HFFc6 (cell line): ENCODE measurements around the gene SNF8. TPM values are rescaled to one million over a fixed set of nuclear protein-coding genes. Genes with fewer than 3 reads are reported as not detected.
A peak's percentile ranks its signal among the peaks of the same experiment; 100 is the strongest.

Experiments used
- DNase-seq: peaks from one replicate; pipeline ENCODE4 v3.0.0-alpha.2; 2018
- H3K27ac Mint-ChIP-seq: 2 replicates; pipeline ENCODE4 v1.8.0; 2020; ENCODE audit warnings: mild to moderate bottlenecking, mixed read lengths
- H3K27me3 Mint-ChIP-seq: 2 replicates; pipeline ENCODE4 v1.8.0; 2021; ENCODE audit warnings: mild to moderate bottlenecking, moderate library complexity, mixed read lengths; ENCODE audit not compliant: insufficient read depth
- H3K36me3 Mint-ChIP-seq: 2 replicates; pipeline ENCODE4 v1.8.0; 2021; ENCODE audit warnings: low read depth, mixed read lengths
- H3K4me1 Mint-ChIP-seq: 2 replicates; pipeline ENCODE4 v1.8.0; 2020; ENCODE audit warnings: low read depth, mixed read lengths
- H3K4me3 Mint-ChIP-seq: 2 replicates; pipeline ENCODE4 v1.8.0; 2020; ENCODE audit warnings: mild to moderate bottlenecking, moderate library complexity, mixed read lengths
- H3K9me3 Mint-ChIP-seq: 2 replicates; pipeline ENCODE4 v1.8.0; 2020; ENCODE audit warnings: mild to moderate bottlenecking, mixed read lengths
- total RNA-seq, 6 experiments: library from RNA; stranded (reverse); fragmentation: NEBNext Ultra II Directional; extraction: Animal tissue kit (Norgen Biotek cat#: 25700); gene quantifications; 2 replicates in 1 of 6; 3 replicates in 5 of 6; pipeline ENCODE4 v1.2.3, GENCODE V29; 2021
- TF ChIP-seq, protein P1 (sequence below): fragments of 200-600 bp; sonication (generic); IDR thresholded peaks from 2 replicates; pipeline ENCODE4 v1.5.0; 2021; ENCODE audit warnings: antibody characterized with exemption, mild to moderate bottlenecking

SNF8 gene
- total RNA-seq, 6 experiments from 2014 or later: 131 to 176 (median 157) TPM

DNA sequence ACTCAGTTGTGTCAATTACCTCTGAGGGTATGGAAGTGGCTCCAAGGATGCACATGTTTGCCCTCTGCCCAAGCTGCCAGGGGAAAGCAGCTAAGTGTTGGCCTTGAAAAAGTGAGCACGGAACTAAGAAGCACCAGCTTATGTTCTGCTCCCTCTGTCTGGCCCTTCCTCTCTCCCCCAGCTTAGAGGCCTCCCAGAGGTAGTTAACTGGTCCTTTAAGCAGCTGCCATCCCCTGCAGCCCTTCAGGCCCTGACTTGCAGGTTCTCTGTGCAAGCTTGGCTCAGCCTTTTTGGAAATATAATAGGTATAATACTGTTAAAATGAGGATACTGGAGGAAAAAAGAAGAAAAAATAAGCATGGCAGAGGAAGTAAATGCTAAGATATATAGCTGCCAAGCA is 43.4 kb downstream of the SNF8 start:
- H3K27me3 Mint-ChIP-seq: no peaks in the 10 kb centered on the region
- no peak for DNase-seq
- no peak overlapping the region for H3K4me3 Mint-ChIP-seq
- peaks cover 15% of the 10 kb centered on the region for H3K36me3 Mint-ChIP-seq
- peaks cover 20% of the 10 kb centered on the region for H3K4me1 Mint-ChIP-seq
- no peak overlapping the region for H3K27ac Mint-ChIP-seq
- no peaks in the 10 kb centered on the region for H3K9me3 Mint-ChIP-seq
- TF ChIP-seq, protein P1, sequence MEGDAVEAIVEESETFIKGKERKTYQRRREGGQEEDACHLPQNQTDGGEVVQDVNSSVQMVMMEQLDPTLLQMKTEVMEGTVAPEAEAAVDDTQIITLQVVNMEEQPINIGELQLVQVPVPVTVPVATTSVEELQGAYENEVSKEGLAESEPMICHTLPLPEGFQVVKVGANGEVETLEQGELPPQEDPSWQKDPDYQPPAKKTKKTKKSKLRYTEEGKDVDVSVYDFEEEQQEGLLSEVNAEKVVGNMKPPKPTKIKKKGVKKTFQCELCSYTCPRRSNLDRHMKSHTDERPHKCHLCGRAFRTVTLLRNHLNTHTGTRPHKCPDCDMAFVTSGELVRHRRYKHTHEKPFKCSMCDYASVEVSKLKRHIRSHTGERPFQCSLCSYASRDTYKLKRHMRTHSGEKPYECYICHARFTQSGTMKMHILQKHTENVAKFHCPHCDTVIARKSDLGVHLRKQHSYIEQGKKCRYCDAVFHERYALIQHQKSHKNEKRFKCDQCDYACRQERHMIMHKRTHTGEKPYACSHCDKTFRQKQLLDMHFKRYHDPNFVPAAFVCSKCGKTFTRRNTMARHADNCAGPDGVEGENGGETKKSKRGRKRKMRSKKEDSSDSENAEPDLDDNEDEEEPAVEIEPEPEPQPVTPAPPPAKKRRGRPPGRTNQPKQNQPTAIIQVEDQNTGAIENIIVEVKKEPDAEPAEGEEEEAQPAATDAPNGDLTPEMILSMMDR: no peak

DNA sequence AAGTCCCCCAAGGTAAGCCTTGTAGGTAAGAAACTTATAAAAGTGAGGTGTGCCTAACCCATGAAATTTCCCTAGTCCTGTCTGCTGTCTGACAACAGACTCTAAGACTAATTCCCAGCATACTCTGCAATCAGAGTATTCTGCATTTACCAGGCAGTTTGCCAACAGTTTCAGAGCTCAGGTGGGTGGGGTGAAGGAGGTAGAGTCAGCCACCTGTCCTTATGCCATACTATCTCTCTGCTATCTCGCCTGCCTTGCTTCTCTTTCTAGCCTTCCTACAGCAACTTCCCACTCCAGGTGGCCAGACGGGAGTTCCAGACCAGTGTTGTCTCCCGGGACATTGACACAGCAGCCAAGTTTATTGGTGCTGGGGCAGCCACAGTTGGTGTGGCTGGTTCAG is 49.8 kb downstream of the SNF8 start:
- peaks cover 16% of the 10 kb centered on the region for H3K36me3 Mint-ChIP-seq
- no peak for DNase-seq
- H3K4me1 Mint-ChIP-seq: peaks cover 29% of the 10 kb centered on the region
- no peaks in the 10 kb centered on the region for H3K9me3 Mint-ChIP-seq
- TF ChIP-seq, protein P1: no peak
- H3K27me3 Mint-ChIP-seq: peaks cover 2% of the 10 kb centered on the region
- H3K27ac Mint-ChIP-seq: no peak overlapping the region
- no peak overlapping the region for H3K4me3 Mint-ChIP-seq

DNA sequence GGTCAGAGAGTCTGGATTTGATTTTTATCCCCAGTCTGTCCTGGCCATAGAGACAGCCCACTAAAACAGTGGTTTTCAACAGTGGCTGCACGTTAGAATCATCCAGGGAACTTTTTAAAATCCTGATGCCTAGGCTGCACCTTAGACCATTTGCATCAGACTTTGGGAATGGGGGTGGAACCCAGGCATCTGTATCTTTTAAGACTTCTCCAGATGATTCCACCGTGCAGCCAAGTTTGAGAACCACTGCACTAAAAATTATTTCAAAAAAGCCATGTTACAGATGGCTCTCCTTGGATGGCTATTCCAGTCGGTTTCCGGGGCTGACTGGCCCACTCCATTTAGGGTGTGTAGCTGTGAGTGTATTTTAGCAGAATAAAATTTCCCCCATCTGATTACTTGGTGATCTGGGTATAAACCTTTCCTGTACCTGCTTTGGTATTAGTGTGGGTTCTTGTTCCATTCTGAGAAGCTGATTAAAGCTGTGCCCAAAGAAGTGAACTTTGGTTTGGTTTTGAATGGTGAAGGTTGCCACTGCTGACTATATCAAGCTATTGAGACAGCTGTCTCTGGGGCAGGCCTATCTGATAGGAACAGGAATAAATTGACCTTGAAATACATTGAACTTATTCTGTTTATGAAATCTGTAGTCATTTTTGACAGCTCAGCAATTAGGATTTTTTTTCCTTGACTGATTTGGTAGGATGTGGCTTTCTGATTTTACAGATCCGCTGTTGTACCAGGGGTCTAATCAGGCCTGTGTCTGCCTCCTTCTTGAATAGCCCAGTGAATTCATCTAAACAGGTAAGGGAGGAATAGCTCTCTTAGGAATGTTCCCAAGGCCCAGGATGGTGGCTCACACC is 50.8 kb downstream of the SNF8 start:
- Mint-ChIP-seq H3K27me3 (peaks cover 2% of the 10 kb centered on the region), H3K36me3 (peaks cover 16% of the 10 kb centered on the region), H3K27ac (peak overlapping the region; percentile 96), H3K4me1 (peaks cover 23% of the 10 kb centered on the region), H3K9me3 (no peaks in the 10 kb centered on the region), H3K4me3 (peak overlapping the region; percentile 100)
- no peak for DNase-seq
- TF ChIP-seq, protein P1: no peak

DNA sequence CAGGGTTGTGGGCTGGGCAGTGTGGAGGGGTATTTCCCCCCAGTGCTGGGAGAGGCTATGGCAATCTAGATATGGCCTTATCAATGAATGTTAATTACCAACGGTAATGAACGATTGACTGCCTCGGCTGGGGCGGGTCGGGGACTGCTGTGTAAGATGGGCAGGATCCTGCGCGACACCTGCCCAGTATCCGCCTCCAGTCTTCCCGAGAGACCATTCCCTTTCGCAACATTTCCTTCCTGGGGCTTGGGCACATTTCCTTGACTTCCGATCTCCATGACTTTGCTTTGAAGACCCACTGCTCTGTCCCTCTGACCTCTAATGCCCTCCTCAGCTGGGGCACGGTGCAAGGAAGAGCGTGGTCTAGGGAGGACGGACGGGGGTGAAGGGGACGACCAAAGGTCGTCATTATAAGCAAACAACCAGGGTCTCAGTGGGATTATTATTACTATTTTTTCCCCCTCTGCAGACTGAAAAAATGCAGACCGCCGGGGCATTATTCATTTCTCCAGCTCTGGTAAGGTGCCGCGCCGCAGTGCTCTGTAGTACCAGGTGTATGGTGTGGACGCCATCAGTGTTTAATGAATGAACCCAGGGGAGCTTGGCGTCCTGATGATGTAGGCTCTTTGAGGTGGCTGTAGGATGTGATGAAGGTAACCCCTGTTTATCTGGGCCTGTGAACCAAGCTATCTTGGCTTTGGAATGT is 51.5 kb downstream of the SNF8 start:
- TF ChIP-seq, protein P1: no peak
- no peak for DNase-seq
- Mint-ChIP-seq H3K4me1 (peaks cover 21% of the 10 kb centered on the region), H3K4me3 (peak overlapping the region; percentile 100), H3K9me3 (no peaks in the 10 kb centered on the region), H3K36me3 (peaks cover 11% of the 10 kb centered on the region), H3K27ac (peak overlapping the region; percentile 96), H3K27me3 (peaks cover 2% of the 10 kb centered on the region)

DNA sequence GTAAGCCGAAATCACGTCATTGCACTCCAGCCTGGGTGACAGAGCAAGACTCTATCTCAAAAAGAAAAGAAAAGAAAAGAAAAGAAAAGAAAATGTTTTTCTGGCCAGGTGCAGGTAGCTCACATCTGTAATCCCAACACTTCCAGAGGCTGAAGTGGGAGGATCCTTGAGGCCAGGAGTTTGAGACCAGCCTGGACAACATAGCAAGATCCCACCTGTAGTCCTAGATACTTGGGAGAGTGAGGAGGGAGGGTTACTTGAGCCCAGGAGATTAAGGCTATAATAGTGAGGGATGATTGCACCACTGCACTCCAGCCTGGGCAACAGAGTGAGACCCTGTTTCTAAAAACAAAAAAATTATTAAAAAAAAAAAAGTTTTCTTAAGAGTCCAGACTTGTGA is 54.6 kb downstream of the SNF8 start:
- Mint-ChIP-seq H3K4me1 (peaks cover 18% of the 10 kb centered on the region), H3K36me3 (peaks cover 5% of the 10 kb centered on the region; the same call in 1 of the 2 replicates), H3K27ac (no peak overlapping the region), H3K9me3 (no peaks in the 10 kb centered on the region), H3K27me3 (peaks cover 4% of the 10 kb centered on the region), H3K4me3 (no peak overlapping the region)
- DNase-seq: no peak
- TF ChIP-seq, protein P1: no peak
